ENCODE results near the gene KRT1.

DNA sequence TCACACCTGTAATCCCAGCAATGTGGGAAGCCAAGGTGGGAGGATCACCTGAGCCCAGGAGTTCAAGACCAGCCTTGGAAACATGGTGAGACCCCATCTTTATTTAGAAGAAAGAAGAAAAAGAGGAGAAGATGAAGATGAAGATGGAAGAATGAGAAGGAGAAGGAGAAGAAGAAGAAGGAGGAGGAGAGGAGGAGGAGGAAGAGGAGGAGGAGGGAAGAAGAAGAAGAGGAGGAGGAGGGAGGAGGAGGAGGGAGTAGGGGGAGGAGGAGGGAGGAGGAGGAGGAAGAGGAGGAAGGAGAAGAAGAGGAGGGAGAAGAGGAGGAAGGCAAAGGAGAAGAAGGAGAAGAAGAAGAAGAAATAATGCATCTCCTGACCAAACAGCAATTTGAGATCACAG, 9.0 kb upstream of the KRT1 start:
- TF ChIP-seq, protein P1, sequence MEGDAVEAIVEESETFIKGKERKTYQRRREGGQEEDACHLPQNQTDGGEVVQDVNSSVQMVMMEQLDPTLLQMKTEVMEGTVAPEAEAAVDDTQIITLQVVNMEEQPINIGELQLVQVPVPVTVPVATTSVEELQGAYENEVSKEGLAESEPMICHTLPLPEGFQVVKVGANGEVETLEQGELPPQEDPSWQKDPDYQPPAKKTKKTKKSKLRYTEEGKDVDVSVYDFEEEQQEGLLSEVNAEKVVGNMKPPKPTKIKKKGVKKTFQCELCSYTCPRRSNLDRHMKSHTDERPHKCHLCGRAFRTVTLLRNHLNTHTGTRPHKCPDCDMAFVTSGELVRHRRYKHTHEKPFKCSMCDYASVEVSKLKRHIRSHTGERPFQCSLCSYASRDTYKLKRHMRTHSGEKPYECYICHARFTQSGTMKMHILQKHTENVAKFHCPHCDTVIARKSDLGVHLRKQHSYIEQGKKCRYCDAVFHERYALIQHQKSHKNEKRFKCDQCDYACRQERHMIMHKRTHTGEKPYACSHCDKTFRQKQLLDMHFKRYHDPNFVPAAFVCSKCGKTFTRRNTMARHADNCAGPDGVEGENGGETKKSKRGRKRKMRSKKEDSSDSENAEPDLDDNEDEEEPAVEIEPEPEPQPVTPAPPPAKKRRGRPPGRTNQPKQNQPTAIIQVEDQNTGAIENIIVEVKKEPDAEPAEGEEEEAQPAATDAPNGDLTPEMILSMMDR (IDR thresholded peaks at IDR 0.05): no peak
- TF ChIP-seq POLR2AphosphoS5 (IDR thresholded peaks at IDR 0.05) (no peak), POLR2A (IDR thresholded peaks at IDR 0.05; ENCODE audit: low read depth) (no peak)

Measured in esophagus muscularis mucosa (tissue), 3 donors.